ENCODE results near the gene PFKL.
A peak's percentile ranks its signal among the peaks of the same experiment; 100 is the strongest.

PFKL gene

GRCh38 chr21:44365251-44365966 lies 65.6 kb downstream of the PFKL start:
- DNase-seq: no peak

GRCh38 chr21:44365967-44366585 lies 66.2 kb downstream of the PFKL start:
- DNase-seq: no peak

- no peak for DNase-seq
Measured at GRCh38 chr21:44366586-44367211, 66.8 kb downstream of the PFKL start.

GRCh38 chr21:44368711-44369446 lies 69.0 kb downstream of the PFKL start:
- no peak for DNase-seq

- no peak for DNase-seq
Measured at GRCh38 chr21:44370027-44370735, 70.3 kb downstream of the PFKL start.

GRCh38 chr21:44370786-44371410 lies 71.0 kb downstream of the PFKL start:
- no peak for DNase-seq

GRCh38 chr21:44371596-44371995 lies 71.7 kb downstream of the PFKL start:
- DNase-seq: no peak

GRCh38 chr21:44372616-44373015 lies 72.8 kb downstream of the PFKL start:
- no peak for DNase-seq

- DNase-seq: no peak
Measured at GRCh38 chr21:44374601-44375280, 74.9 kb downstream of the PFKL start.

GRCh38 chr21:44375281-44375651 lies 75.4 kb downstream of the PFKL start:
- peak; percentile 40 to 61 for DNase-seq

- DNase-seq: no peak
Measured at GRCh38 chr21:44375761-44376241, 75.9 kb downstream of the PFKL start.

GRCh38 chr21:44376606-44377005 lies 76.8 kb downstream of the PFKL start:
- no peak for DNase-seq
